Lung (tissue), 14 donors: ENCODE results near the gene TBC1D3G. TPM values are rescaled to one million over a fixed set of nuclear protein-coding genes. Genes with fewer than 3 reads are reported as not detected.
"Not testable (repeated sequence)": the region's sequence is repeated elsewhere in the genome, so short reads cannot be mapped to it uniquely, and the experiment has no call there.

Source experiments
- ATAC-seq: fragments of 200-7000 bp; cut with Tn5 transposase; one replicate; pipeline ENCODE4 v1.9.1; 2020; ENCODE audit warnings: moderate number of reproducible peaks; ENCODE audit not compliant: insufficient read depth, low FRiP score
- DNase-seq, 3 donors: peaks; one replicate each; pipeline ENCODE4 v3.0.0-alpha.2; 2013 to 2017
- H3K27ac ChIP-seq, 2 donors: one replicate each; pipeline ENCODE4 v1.5.1; 2013; ENCODE audit warnings: mild to moderate bottlenecking in 2 of 2, moderate library complexity in 2 of 2, control low read depth in 1 of 2, inconsistent platforms in 1 of 2, low read depth in 1 of 2, low read length in 1 of 2
- H3K27me3 ChIP-seq, 3 donors: one replicate each; pipeline ENCODE4 v1.5.1; 2013; ENCODE audit warnings: low read length in 2 of 3; ENCODE audit not compliant: control insufficient read depth in 3 of 3, insufficient read depth in 3 of 3
- H3K36me3 ChIP-seq, 4 donors: one replicate each; pipeline ENCODE4 v1.5.1; 2013; ENCODE audit warnings: low read length in 4 of 4, mild to moderate bottlenecking in 1 of 4, moderate library complexity in 1 of 4; ENCODE audit not compliant: control insufficient read depth in 4 of 4, insufficient read depth in 4 of 4
- H3K4me1 ChIP-seq, 5 donors: one replicate each; pipeline ENCODE4 v1.5.1; 2013; ENCODE audit warnings: low read length in 5 of 5, mild to moderate bottlenecking in 2 of 5, moderate library complexity in 1 of 5; ENCODE audit not compliant: control insufficient read depth in 5 of 5, insufficient read depth in 5 of 5
- H3K4me3 ChIP-seq: one replicate; pipeline ENCODE4 v1.5.1; 2013; ENCODE audit warnings: mild to moderate bottlenecking, control low read depth, moderate library complexity
- H3K9ac ChIP-seq, 2 donors: one replicate each; pipeline ENCODE4 v1.5.1; 2013; ENCODE audit warnings: low read length in 2 of 2, control low read depth in 1 of 2; ENCODE audit not compliant: insufficient read depth in 1 of 2
- H3K9me3 ChIP-seq, 4 donors: one replicate each; pipeline ENCODE4 v1.5.1; 2013; ENCODE audit warnings: low read length in 3 of 4, mild to moderate bottlenecking in 1 of 4, moderate library complexity in 1 of 4; ENCODE audit not compliant: control insufficient read depth in 4 of 4, insufficient read depth in 3 of 4
- WGBS, 2 donors: extraction: QIAGEN DNeasy Blood & Tissue Kit; methylation state at CpG; one replicate each; pipeline ENCODE4 v1.1.7; 2013; 5-methylcytosine and 5-hydroxymethylcytosine counted together
- long read RNA-seq, 5 donors: transcript quantifications; one replicate each; lab custom pipeline, GENCODE V29; 2026
- polyA plus RNA-seq, 2 donors: library from polyadenylated mRNA; stranded (reverse); fragments of 200-250 nt; gene quantifications; one replicate each; pipeline ENCODE4 v1.2.1, GENCODE V29; 2013
- total RNA-seq, 2 donors: library from RNA; depleted of rRNA in 1 of 2; stranded (reverse); fragments of >200 nt in 1 of 2; gene quantifications; one replicate each; pipeline ENCODE4 v1.2.1, GENCODE V29; 2014 to 2021
- donor health status: Bipolar disorder and iron deficiency.
- donor health status: healthy.
- donor health status: DM: yes; HTN: yes; CAD: no.

TBC1D3G gene
- not detected for total RNA-seq
- not detected for polyA plus RNA-seq
- long read RNA-seq, donor 1 = 0 reads
- long read RNA-seq, donor 2 = 0 reads
- long read RNA-seq, donor 3 = 0 reads
- long read RNA-seq, donor 4 = 0 reads
- long read RNA-seq, donor 5 = 0 reads

DNA sequence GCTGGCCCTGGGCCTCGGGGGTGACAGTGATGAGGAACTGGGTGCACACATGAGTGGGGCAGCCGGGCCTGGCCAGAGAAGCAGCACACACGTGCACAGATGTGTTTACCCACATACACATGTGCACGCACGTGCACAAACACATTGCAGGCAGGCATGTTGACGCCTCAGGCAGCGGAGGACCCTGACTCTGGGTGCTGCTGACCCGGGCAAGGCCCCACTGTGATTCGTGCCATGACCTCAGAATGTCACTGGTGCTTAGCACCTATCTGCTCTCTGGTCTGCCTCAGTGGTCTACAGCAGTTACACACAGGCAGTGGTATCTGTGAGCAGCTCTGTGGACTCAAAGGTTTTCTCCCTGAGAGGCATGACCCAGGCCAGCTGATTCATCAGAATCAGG lies at the start of gene TBC1D3G:
TBC1D3G (plus strand) TSS at position 301 of the 400 bp plus-strand sequence. CDS start 1,528 bp downstream, outside the sequence.
- ATAC-seq, H3K36me3 ChIP-seq, H3K4me1 ChIP-seq, DNase-seq, H3K27me3 ChIP-seq, H3K27ac ChIP-seq, H3K4me3 ChIP-seq, H3K9ac ChIP-seq, H3K9me3 ChIP-seq: not testable (repeated sequence)
- 86% methylated on average over 2 of the region's 9 CpGs; no CpG with 5 or more reads in 1 of the 2 donors for WGBS, 2 donors

DNA sequence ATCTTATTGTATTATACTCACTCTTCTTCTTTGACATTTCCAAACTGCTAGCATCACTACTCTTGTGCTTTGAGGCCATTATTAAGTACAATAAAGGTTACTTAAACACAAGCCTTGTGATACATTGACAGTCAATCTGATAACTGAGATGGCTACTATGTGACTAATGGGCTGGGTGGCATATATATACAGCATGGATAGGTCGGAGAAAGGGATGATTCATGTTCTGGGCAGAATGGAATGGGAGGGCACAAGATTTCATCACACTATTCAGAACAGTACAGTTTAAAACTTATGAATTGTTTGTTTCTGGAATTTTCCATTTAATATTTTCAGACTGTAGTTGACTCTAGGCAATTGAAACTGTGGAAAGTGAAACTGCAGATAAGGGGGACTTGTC lies 40.4 kb upstream of the TBC1D3G start:
- not testable (repeated sequence) for H3K9ac ChIP-seq, H3K4me1 ChIP-seq, DNase-seq, H3K36me3 ChIP-seq, H3K27me3 ChIP-seq, ATAC-seq, H3K27ac ChIP-seq, H3K4me3 ChIP-seq, H3K9me3 ChIP-seq
- WGBS, 2 donors = no CpG with 5 or more reads among the region's 1 CpG

DNA sequence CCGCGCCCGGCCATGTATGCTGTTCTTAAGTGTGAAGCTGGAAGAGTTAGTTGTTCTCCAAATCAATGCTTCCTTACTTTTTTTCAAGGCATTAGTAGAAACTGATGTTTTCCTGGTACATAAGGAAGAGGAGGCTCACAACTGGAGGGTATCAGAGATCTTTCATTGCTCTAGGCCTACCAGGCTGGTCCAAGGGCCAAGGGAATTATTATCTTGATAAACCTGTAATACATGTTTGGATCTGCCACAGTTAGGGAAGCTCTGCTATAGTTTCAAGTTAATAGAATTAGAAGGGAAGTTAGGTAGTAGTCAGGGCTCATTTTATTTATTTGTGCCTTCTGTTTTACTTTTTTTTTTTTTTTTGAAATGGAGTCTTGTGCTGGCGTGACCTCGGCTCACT lies 39.5 kb upstream of the TBC1D3G start:
- not testable (repeated sequence) for H3K9me3 ChIP-seq, ATAC-seq

DNA sequence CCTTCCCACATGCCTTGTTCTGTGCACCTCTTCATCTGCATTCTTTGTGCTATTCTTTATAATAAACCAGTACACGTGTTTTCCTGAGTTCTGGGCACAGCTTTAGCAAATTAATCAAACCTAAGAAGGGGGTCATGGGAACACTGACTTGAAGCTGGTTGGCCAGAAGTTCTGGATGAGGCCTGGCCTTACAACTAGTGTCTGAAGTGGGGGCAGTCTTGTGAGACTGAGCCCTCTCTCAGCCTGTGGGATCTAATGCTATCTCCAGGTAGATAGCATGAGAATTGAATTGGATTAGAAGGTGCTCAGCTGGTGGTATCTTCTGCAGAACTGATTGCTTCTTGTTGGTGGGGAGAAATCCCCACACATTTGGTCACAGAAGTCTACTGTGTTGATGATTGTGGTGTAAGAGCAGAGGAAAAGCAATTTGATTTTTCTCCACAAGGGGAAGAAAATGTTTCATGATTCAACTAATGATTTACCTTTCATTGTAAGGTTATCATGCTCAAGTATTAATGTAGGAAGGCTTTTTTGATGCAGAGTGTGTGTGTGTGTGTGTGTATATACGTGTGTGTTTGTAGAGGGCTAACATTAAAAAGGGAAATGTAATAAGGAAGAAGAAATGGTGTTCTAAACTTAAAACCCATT lies 33.6 kb upstream of the TBC1D3G start:
- H3K36me3 ChIP-seq, H3K4me1 ChIP-seq, H3K9me3 ChIP-seq, H3K9ac ChIP-seq, H3K27ac ChIP-seq, DNase-seq, ATAC-seq, H3K4me3 ChIP-seq, H3K27me3 ChIP-seq: not testable (repeated sequence)
- WGBS, 2 donors = 50 to 91% methylated on average over 1 of the region's 2 CpGs

More for the DNA sequence above, 39.5 kb upstream of the TBC1D3G start:
- not testable (repeated sequence) for H3K9ac ChIP-seq, H3K27ac ChIP-seq, H3K36me3 ChIP-seq, DNase-seq, H3K4me3 ChIP-seq, H3K4me1 ChIP-seq, H3K27me3 ChIP-seq
- WGBS, 2 donors = 91% methylated on average over 3 of the region's 5 CpGs; no CpG with 5 or more reads in 1 of the 2 donors

DNA sequence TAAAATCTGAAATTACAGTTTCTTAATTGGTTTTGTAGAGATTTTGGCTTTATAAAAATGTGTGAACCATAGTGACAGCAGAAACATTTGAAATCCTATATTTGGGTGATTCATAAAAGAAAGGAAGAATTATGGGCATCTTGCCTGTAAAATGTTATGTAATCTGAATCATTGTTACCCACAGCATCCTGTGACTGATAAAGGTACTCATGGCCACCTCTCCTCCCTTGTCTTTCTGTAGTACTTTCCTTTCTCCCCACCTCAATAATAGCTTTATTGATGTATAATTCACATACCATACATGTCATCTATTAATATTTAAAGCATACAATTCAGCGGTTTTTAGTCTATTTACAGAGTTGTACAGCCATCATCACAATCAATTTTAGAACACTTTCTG lies 28.5 kb upstream of the TBC1D3G start:
- H3K27me3 ChIP-seq = not testable (repeated sequence)

DNA sequence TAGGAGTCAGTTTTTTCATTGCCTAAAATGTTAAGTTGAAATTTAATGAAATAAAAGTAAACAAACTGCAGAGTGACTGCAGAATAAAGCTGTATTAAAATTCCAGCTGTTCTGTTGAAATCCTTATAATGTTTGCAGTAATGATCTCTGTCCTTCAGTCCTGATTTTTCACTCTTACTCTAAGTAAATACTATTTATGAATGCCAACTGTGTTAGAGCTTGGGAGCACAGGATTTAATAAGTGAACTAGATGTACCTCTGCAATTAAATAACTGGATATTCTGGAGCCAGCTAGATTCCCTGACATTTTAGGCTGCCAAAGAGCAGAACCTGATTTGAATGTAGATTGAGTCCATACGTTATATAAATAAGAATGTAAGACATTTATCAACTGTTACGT lies 7.9 kb upstream of the TBC1D3G start:
- ATAC-seq, H3K4me1 ChIP-seq, DNase-seq, H3K4me3 ChIP-seq, H3K27ac ChIP-seq, H3K27me3 ChIP-seq, H3K9me3 ChIP-seq, H3K9ac ChIP-seq, H3K36me3 ChIP-seq: not testable (repeated sequence)
- no CpG with 5 or more reads among the region's 2 CpGs for WGBS, 2 donors

More for the DNA sequence above, 28.5 kb upstream of the TBC1D3G start:
- H3K27ac ChIP-seq, ATAC-seq, H3K9me3 ChIP-seq, DNase-seq, H3K9ac ChIP-seq, H3K36me3 ChIP-seq, H3K4me3 ChIP-seq, H3K4me1 ChIP-seq: not testable (repeated sequence)
- no CpG with 5 or more reads among the region's 1 CpG for WGBS, 2 donors

DNA sequence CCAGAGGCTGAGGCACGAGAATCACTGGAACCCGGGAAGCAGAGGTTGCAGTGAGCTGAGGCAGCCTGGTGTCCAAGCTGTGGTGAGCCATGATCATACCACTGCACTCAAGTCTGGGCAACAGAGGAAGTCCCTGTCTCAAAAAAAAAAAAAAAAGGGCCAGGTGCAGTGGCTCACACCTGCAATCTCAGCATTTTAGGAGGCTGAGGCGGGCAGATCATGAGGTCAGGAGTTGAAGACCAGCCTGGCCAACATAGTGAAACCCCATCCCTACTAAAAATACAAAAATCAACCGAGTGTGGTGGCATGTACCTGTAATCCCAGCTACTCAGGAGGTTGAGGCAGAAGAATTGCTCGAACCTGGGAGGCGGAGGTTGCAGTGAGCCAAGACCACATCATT lies 38.8 kb downstream of the TBC1D3G start:
- not testable (repeated sequence) for H3K9me3 ChIP-seq, DNase-seq, ATAC-seq, H3K4me1 ChIP-seq, H3K4me3 ChIP-seq, H3K9ac ChIP-seq, H3K27ac ChIP-seq, H3K36me3 ChIP-seq, H3K27me3 ChIP-seq
- WGBS, 2 donors = 89% methylated on average over 4 of the region's 6 CpGs; no CpG with 5 or more reads in 1 of the 2 donors

DNA sequence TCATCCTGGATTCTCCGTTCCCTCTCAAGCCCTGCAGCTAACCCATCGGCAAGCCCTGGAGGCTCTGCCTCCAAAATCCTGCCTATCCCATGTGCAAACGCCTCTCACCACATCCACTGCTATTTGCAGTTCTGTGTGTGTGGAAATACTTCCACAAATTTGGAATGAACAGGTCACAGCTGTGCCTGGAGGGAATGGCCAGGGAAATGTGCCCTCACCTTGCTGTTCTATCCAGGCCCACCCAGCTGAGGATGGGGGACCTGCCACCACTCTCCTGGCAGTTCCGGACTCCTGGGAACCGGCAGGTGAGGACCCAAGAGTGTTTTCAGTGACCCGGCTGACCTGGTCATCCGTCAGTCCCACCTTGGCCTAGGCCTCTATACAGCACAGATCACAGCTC lies 52.3 kb downstream of the TBC1D3G start:
- not testable (repeated sequence) for ATAC-seq, H3K9me3 ChIP-seq, H3K36me3 ChIP-seq, H3K27ac ChIP-seq, H3K27me3 ChIP-seq, H3K4me1 ChIP-seq, H3K4me3 ChIP-seq, DNase-seq, H3K9ac ChIP-seq
- 55% methylated on average over 2 of the region's 7 CpGs; no CpG with 5 or more reads in 1 of the 2 donors for WGBS, 2 donors
